IMR-90 (cell line): ENCODE measurements around the gene HOXC12. TPM values are rescaled to one million over a fixed set of nuclear protein-coding genes. Genes with fewer than 3 reads are reported as not detected.

Experiments used
- ATAC-seq: fragments of 200-7000 bp; cut with Tn5 transposase; 2 replicates; pipeline ENCODE4 v1.9.1; 2020; ENCODE audit warnings: low read depth, mild to moderate bottlenecking, moderate library complexity
- BruUV-seq: library from RNA; stranded (reverse); fragments of 400-500 nt; replicated peaks from 2 replicates; lab custom pipeline; 2021; lab: Mats Ljungman, UMichigan
- CTCF ChIA-PET: fragments of 300-600 bp; formaldehyde crosslinking; extraction: SDS; loops from one replicate; lab custom pipeline; 2021; ENCODE audit warnings: antibody characterized with exemption; lab: Yijun Ruan, JAX
- POLR2A ChIA-PET: fragments of 300-600 bp; sonication (Branson Sonifier 250); formaldehyde crosslinking; loops from one replicate; lab custom pipeline; 2022; ENCODE audit warnings: antibody characterized with exemption; ENCODE audit not compliant: unreplicated experiment; lab: Charles Lee
- DNase-seq: peaks from one replicate; pipeline ENCODE4 v3.0.0; 2013
- H2AFZ ChIP-seq: replicated peaks from 2 replicates; pipeline ENCODE3; 2013; ENCODE audit warnings: low read length, mild to moderate bottlenecking; ENCODE audit not compliant: poor library complexity
- H2AK5ac ChIP-seq: 2 replicates; pipeline ENCODE4 v1.6.1; 2013; ENCODE audit warnings: low read depth, low read length, inconsistent platforms
- H2AK9ac ChIP-seq: replicated peaks from 2 replicates; pipeline ENCODE3; 2013; ENCODE audit warnings: mild to moderate bottlenecking, low read depth, low read length, moderate library complexity; ENCODE audit not compliant: poor library complexity
- H2BK120ac ChIP-seq: 2 replicates; pipeline ENCODE4 v1.6.1; 2013; ENCODE audit warnings: low read depth, low read length, inconsistent platforms
- H2BK15ac ChIP-seq: 3 replicates; pipeline ENCODE4 v1.6.1; 2013; ENCODE audit warnings: low read depth, low read length, inconsistent platforms
- H2BK20ac ChIP-seq: 2 replicates; pipeline ENCODE4 v1.6.1; 2013; ENCODE audit warnings: low read depth, mild to moderate bottlenecking, inconsistent platforms, low read length, moderate library complexity
- H2BK5ac ChIP-seq: 2 replicates; pipeline ENCODE4 v1.6.1; 2013; ENCODE audit warnings: mild to moderate bottlenecking, low read depth, low read length, inconsistent platforms; ENCODE audit not compliant: poor library complexity, severe bottlenecking
- H3K14ac ChIP-seq: replicated peaks from 2 replicates; pipeline ENCODE4 v1.6.1; 2013; ENCODE audit warnings: low read depth, low read length, inconsistent platforms
- H3K18ac ChIP-seq: 2 replicates; pipeline ENCODE4 v1.6.1; 2013; ENCODE audit warnings: low read depth, low read length, control low read depth
- H3K23ac ChIP-seq: 2 replicates; pipeline ENCODE4 v1.6.1; 2013; ENCODE audit warnings: low read depth, low read length, inconsistent platforms
- H3K27ac ChIP-seq: 2 replicates; pipeline ENCODE4 v1.5.1; 2013; ENCODE audit warnings: mild to moderate bottlenecking, control low read depth, low read length; ENCODE audit not compliant: insufficient read depth
- H3K27me3 ChIP-seq: 2 replicates; pipeline ENCODE4 v1.6.1; 2013; ENCODE audit warnings: low read length; ENCODE audit not compliant: control insufficient read depth, insufficient read depth
- H3K36me3 ChIP-seq: 2 replicates; pipeline ENCODE4 v1.6.1; 2013; ENCODE audit warnings: low read length, mixed read lengths; ENCODE audit not compliant: control insufficient read depth, insufficient read depth
- H3K4ac ChIP-seq: 2 replicates; pipeline ENCODE4 v1.6.1; 2013; ENCODE audit warnings: low read depth, low read length, inconsistent platforms
- H3K4me1 ChIP-seq: 2 replicates; pipeline ENCODE4 v1.6.1; 2013; ENCODE audit warnings: low read length, mixed read lengths; ENCODE audit not compliant: control insufficient read depth, insufficient read depth
- H3K4me2 ChIP-seq: 2 replicates; pipeline ENCODE4 v1.6.1; 2013; ENCODE audit warnings: low read depth, mild to moderate bottlenecking, control low read depth, low read length, moderate library complexity
- H3K4me3 ChIP-seq: 2 replicates; pipeline ENCODE4 v1.5.1; 2013; ENCODE audit warnings: low read depth, mild to moderate bottlenecking, control low read depth, low read length, moderate library complexity; ENCODE audit not compliant: insufficient read depth
- H3K56ac ChIP-seq: 2 replicates; pipeline ENCODE4 v1.6.1; 2013; ENCODE audit warnings: low read length, inconsistent platforms; ENCODE audit not compliant: insufficient read depth; ENCODE audit errors: extremely low read depth
- H3K79me1 ChIP-seq, 2 experiments: 2 replicates each; pipeline ENCODE4 v1.6.1; 2013; ENCODE audit warnings: low read length in 2 of 2, inconsistent platforms in 1 of 2, low read depth in 1 of 2
- H3K9ac ChIP-seq: 2 replicates; pipeline ENCODE4 v1.6.1; 2013; ENCODE audit warnings: low read depth, low read length, control low read depth
- H3K9me1 ChIP-seq: 2 replicates; pipeline ENCODE4 v1.6.1; 2013; ENCODE audit warnings: low read length, inconsistent platforms; ENCODE audit not compliant: insufficient read depth
- H3K9me3 ChIP-seq: 2 replicates; pipeline ENCODE4 v1.6.1; 2013; ENCODE audit warnings: low read length; ENCODE audit not compliant: control insufficient read depth, insufficient read depth
- H4K20me1 ChIP-seq: 2 replicates; pipeline ENCODE4 v1.6.1; 2013; ENCODE audit warnings: low read length, inconsistent platforms; ENCODE audit not compliant: insufficient read depth
- H4K5ac ChIP-seq: 2 replicates; pipeline ENCODE4 v1.6.1; 2013; ENCODE audit warnings: mild to moderate bottlenecking, low read depth, low read length, control low read depth
- H4K8ac ChIP-seq, 2 experiments: 2 replicates each; pipeline ENCODE4 v1.6.1; 2013; ENCODE audit warnings: low read depth in 2 of 2, low read length in 2 of 2, control low read depth in 1 of 2, inconsistent platforms in 1 of 2
- H4K91ac ChIP-seq: 2 replicates; pipeline ENCODE4 v1.6.1; 2013; ENCODE audit warnings: low read depth, low read length, inconsistent platforms; ENCODE audit not compliant: insufficient read depth
- CEBPB ChIP-seq: IDR thresholded peaks from 2 replicates; pipeline ENCODE4 v1.6.1; 2012; ENCODE audit warnings: low read depth, low read length, improper control_type of control experiment
- CHD1 ChIP-seq: IDR thresholded peaks from 2 replicates; pipeline ENCODE4 v1.6.1; 2012; ENCODE audit warnings: low read depth, low read length, improper control_type of control experiment
- ELK1 ChIP-seq: fragments of 150-350 bp; IDR thresholded peaks from 2 replicates; pipeline ENCODE4 v1.6.1; 2016; ENCODE audit warnings: low read depth, mild to moderate bottlenecking, low read length, moderate library complexity, borderline replicate concordance
- FOS ChIP-seq: fragments of 150-350 bp; IDR thresholded peaks from 2 replicates; pipeline ENCODE4 v1.6.1; 2016; ENCODE audit warnings: low read depth, low read length
- MAFK ChIP-seq: IDR thresholded peaks from 2 replicates; pipeline ENCODE4 v1.6.1; 2012; ENCODE audit warnings: low read depth, low read length, improper control_type of control experiment
- MXI1 ChIP-seq: IDR thresholded peaks from 2 replicates; pipeline ENCODE4 v1.6.1; 2012; ENCODE audit warnings: low read depth, mild to moderate bottlenecking, low read length, moderate library complexity, borderline replicate concordance
- NFE2L2 ChIP-seq: fragments of 150-350 bp; IDR thresholded peaks from 2 replicates; pipeline ENCODE4 v1.6.1; 2016; ENCODE audit warnings: low read depth, mild to moderate bottlenecking, low read length
- POLR2A ChIP-seq: IDR thresholded peaks from 2 replicates; pipeline ENCODE4 v1.6.1; 2012; ENCODE audit warnings: mild to moderate bottlenecking, low read depth, low read length
- RFX5 ChIP-seq: IDR thresholded peaks from 2 replicates; pipeline ENCODE4 v1.8.0; 2012; ENCODE audit warnings: low read depth, mild to moderate bottlenecking, low read length, moderate library complexity
- SMC3 ChIP-seq: fragments of 150-350 bp; IDR thresholded peaks from 2 replicates; pipeline ENCODE4 v1.6.1; 2016; ENCODE audit warnings: low read depth, mild to moderate bottlenecking, antibody characterized with exemption, low read length, moderate library complexity
- USF2 ChIP-seq: fragments of 150-350 bp; IDR thresholded peaks from 2 replicates; pipeline ENCODE4 v1.6.1; 2017; ENCODE audit warnings: mild to moderate bottlenecking, antibody characterized with exemption, low read length, low read depth
- WGBS, 2 experiments: methylation state at CpG; one replicate each; pipeline versions ENCODE4 v1.1.5 to v1.1.7; 2013; ENCODE audit warnings: missing lambda C conversion rate in 2 of 2; ENCODE audit not compliant: insufficient read length in 1 of 2; ENCODE audit errors: extremely low coverage in 2 of 2; 5-methylcytosine and 5-hydroxymethylcytosine counted together
- dilution Hi-C: fragments of 300-500 bp; cut with HindIII; formaldehyde crosslinking; loops from one replicate; pipeline ENCODE4 v1.14.3; 2018; ENCODE audit warnings: low sequenced_read_pairs; ENCODE audit not compliant: unreplicated experiment
- in situ Hi-C: fragments of 300-500 bp; cut with MboI; formaldehyde crosslinking; loops from 3 replicates; pipeline ENCODE4 v1.14.3; 2019; ENCODE audit warnings: low sequenced_read_pairs, inconsistent platforms, mixed read lengths
- intact Hi-C: fragments of 100-400 bp; cut with micrococcal nuclease; formaldehyde crosslinking; loops from 2 replicates; pipeline ENCODE4 v1.10.0; 2022
- polyA plus RNA-seq, 3 experiments: library from polyadenylated mRNA; depleted of rRNA; stranded (reverse); fragments of >200 nt; gene quantifications; 2 replicates each; pipeline ENCODE4 v1.2.3, GENCODE V29; 2012; ENCODE audit warnings: low replicate concordance in 1 of 3
- total RNA-seq: library from RNA; depleted of rRNA; stranded (reverse); fragments of >200 nt; gene quantifications from 2 replicates; pipeline ENCODE4 v1.2.3, GENCODE V29; 2012

HOXC12 gene
- total and polyA plus RNA-seq, 2 of the 4 experiments (the other 2 are of a cell fraction): not detected

GRCh38 chr12:53977596-53978445 lies 23.1 kb downstream of the HOXC12 start:
- H3K56ac ChIP-seq: no peak overlapping the region
- H3K79me1 ChIP-seq: no peaks in the 10 kb centered on the region
- no peak overlapping the region for H3K4me3 ChIP-seq
- DNase-seq: no peak
- no peak overlapping the region for H4K91ac ChIP-seq
- no peak overlapping the region for H3K18ac ChIP-seq
- TF ChIP-seq CEBPB (no peak), POLR2A (no peak), MXI1 (no peak), MAFK (no peak), CHD1 (no peak), ELK1 (no peak), FOS (no peak), RFX5 (no peak), USF2 (no peak), SMC3 (no peak), NFE2L2 (no peak)
- WGBS, 2 experiments: 6% methylated on average over 3 of the region's 11 CpGs; no CpG with 5 or more reads in 1 of the 2 experiments
- H3K14ac ChIP-seq: no peak overlapping the region
- H3K4me1 ChIP-seq: peaks cover 2% of the 10 kb centered on the region; the same call in 1 of the 2 replicates
- no TSS peak for BruUV-seq
- no peak overlapping the region for H3K4ac ChIP-seq
- no peak overlapping the region for H2BK120ac ChIP-seq
- H2BK5ac ChIP-seq: no peak overlapping the region
- H3K9me3 ChIP-seq: peaks cover 16% of the 10 kb centered on the region
- H2BK20ac ChIP-seq: no peak overlapping the region
- no peak overlapping the region for H3K4me2 ChIP-seq
- in situ Hi-C loops (no loop called here), dilution Hi-C loops (no loop called here), intact Hi-C loops (no loop called here)
- H2BK15ac ChIP-seq: no peak overlapping the region
- H4K8ac ChIP-seq: no peak overlapping the region
- no peak overlapping the region for H3K27ac ChIP-seq
- H4K5ac ChIP-seq: no peak overlapping the region
- no peak overlapping the region for H3K23ac ChIP-seq
- H3K9me1 ChIP-seq: no peaks in the 10 kb centered on the region
- H2AK5ac ChIP-seq: no peak overlapping the region
- peaks cover 95% of the 10 kb centered on the region for H3K27me3 ChIP-seq
- H2AK9ac ChIP-seq: no peak overlapping the region
- ChIA-PET CTCF (no interaction called here), POLR2A (no interaction called here)
- peaks cover 2% of the 10 kb centered on the region; the same call in 1 of the 2 replicates for H4K20me1 ChIP-seq
- H2AFZ ChIP-seq: no peak overlapping the region
- ATAC-seq: no peak
- no peak overlapping the region for H3K9ac ChIP-seq
- no peaks in the 10 kb centered on the region for H3K36me3 ChIP-seq
